GM19438 (cell line): ENCODE measurements around the gene KRTCAP2.

Experiments
- ATAC-seq: cut with Tn5 transposase; IDR thresholded peaks from one replicate; pipeline ENCODE4 v1.9.1; 2021; ENCODE audit warnings: low read depth; ENCODE audit not compliant: unreplicated experiment

Gene KRTCAP2

DNA sequence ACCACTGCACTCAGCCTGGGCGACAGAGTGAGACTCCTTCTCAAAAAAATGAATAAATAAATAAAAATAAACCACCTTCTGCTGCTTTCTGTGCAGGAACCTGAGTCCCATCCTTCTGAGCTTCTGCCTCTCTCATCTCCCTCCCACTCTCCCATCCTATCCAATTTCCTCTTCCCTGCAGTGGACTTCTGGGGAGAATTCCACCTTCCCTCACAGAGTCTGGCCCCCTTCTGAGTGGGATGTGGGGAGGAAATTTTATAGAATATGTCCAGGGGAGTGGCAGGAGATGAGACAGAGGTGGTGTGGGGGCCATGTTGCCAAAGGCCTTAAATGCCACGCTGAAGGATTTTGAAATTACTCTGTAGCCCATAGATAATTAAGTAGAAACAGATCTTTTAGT, 50.8 kb downstream of the KRTCAP2 start:
- no peak for ATAC-seq

DNA sequence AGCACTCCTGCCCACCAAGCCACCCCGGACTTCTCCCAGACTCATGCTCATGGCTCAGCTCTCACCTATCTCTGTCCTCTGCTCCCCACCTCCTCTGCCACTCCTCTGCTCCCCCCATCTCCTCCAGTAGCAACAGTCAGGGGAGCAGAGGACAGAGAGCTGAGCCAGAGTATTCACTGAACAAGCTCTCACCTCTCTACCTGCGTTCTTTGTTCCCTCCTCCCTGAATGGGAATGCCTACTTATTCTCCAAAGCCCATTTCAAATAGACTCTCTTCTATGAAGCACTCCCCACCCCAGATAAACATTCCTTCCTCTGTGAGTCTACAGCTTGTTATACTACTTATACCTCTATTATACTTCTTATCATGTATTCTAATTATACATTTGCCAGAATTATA, 51.9 kb downstream of the KRTCAP2 start:
- no peak for ATAC-seq

DNA sequence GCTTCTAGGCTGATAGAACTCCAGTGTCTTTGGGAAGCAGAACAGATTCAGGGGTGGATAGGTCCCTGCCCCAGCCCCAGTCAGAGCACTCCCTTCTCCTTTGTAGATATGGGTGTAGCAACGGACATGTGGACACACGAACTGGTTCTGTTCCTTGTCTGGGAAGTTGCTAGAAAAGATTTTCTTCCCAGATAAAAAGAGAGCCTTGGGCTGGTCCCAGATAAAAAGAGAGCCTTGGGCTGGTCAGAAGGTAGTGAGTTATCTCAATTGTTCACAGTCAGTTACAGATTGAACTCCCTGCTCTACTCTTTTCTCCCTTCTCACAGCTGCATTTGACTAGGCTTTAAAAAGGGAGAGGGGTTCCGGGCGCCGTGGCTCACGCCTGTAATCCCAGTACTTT, 52.9 kb downstream of the KRTCAP2 start:
- no peak for ATAC-seq
